Right renal pelvis (tissue), 4 donors: Measurements from ENCODE around the gene EFCC1. TPM values are rescaled to one million over a fixed set of nuclear protein-coding genes. Genes with fewer than 3 reads are reported as not detected.
"Not testable (repeated sequence)": the region's sequence is repeated elsewhere in the genome, so short reads cannot be mapped to it uniquely, and the experiment has no call there.

Source experiments
- DNase-seq, 4 donors: peaks; one replicate each; pipeline ENCODE4 v3.0.0-alpha.2; 2013; ENCODE audit warnings: low read depth in 4 of 4, low spot score in 3 of 4, missing footprints in 1 of 4
- polyA plus RNA-seq, 4 donors: library from polyadenylated mRNA; unstranded; fragments of 120-200 nt; gene quantifications; one replicate each; pipeline ENCODE4 v1.2.1, GENCODE V29; 2013; ENCODE audit not compliant: insufficient read length in 4 of 4

Gene EFCC1
- polyA plus RNA-seq, 4 donors: 2.1 to 3.0 (median 2.7) TPM

- DNase-seq: no peak
Observed at GRCh38 chr3:129068291-129068886, 67.3 kb downstream of the EFCC1 start.

- DNase-seq: not testable (repeated sequence)
Observed at GRCh38 chr3:129069313-129070085, 68.4 kb downstream of the EFCC1 start.

- no peak for DNase-seq
Observed at GRCh38 chr3:129070086-129070885, 69.2 kb downstream of the EFCC1 start.

GRCh38 chr3:129077222-129077621, 76.1 kb downstream of the EFCC1 start:
- DNase-seq: no peak

GRCh38 chr3:129078510-129078909, 77.4 kb downstream of the EFCC1 start:
- DNase-seq: no peak

GRCh38 chr3:129081503-129081902, 80.4 kb downstream of the EFCC1 start:
- DNase-seq: no peak

- no peak for DNase-seq
Observed at GRCh38 chr3:129082026-129082425, 80.9 kb downstream of the EFCC1 start.

- no peak for DNase-seq
Observed at GRCh38 chr3:129084501-129084900, 83.4 kb downstream of the EFCC1 start.

- no peak for DNase-seq
Observed at GRCh38 chr3:129085165-129085715, 84.1 kb downstream of the EFCC1 start.

- no peak for DNase-seq
Observed at GRCh38 chr3:129085818-129086217, 84.7 kb downstream of the EFCC1 start.

- DNase-seq: no peak
Observed at GRCh38 chr3:129087138-129087702, 86.1 kb downstream of the EFCC1 start.

- not testable (repeated sequence) for DNase-seq
Observed at GRCh38 chr3:129087904-129088303, 86.8 kb downstream of the EFCC1 start.

- DNase-seq: not testable (repeated sequence)
Observed at GRCh38 chr3:129088312-129088711, 87.2 kb downstream of the EFCC1 start.

Other genes starting within 250 kb of the EFCC1 start
- gene ACAD9, start 121.7 kb upstream of the EFCC1 start, polyA plus RNA-seq: 10 to 100 TPM; 30.3 to 40.6 (median 38.4) TPM
- 1 to 10 TPM in 3 of 4 donors, under 1 TPM in 1; 0.93 to 1.5 (median 1.2) TPM for gene CFAP92, start 7.2 kb upstream of the EFCC1 start, polyA plus RNA-seq
- 1 to 10 TPM in 2 of 4 donors, under 1 TPM in 2; 0.97 to 2.4 (median 1.1) TPM for gene GP9, start 59.5 kb downstream of the EFCC1 start, polyA plus RNA-seq
- gene RAB43, start 120.5 kb downstream of the EFCC1 start, polyA plus RNA-seq: 1 to 10 TPM; 5.6 to 7.2 (median 6.5) TPM
- gene ISY1, start 159.8 kb downstream of the EFCC1 start, polyA plus RNA-seq: 10 to 100 TPM; 48.6 to 56.0 (median 50.8) TPM
- 100 to 1,000 TPM; 401 to 432 (median 416) TPM for gene CNBP, start 182.6 kb downstream of the EFCC1 start, polyA plus RNA-seq
- 100 to 1,000 TPM; 151 to 163 (median 153) TPM for gene COPG1, start 248.3 kb downstream of the EFCC1 start, polyA plus RNA-seq